ENCODE results near the gene GREM1. TPM values are rescaled to one million over a fixed set of nuclear protein-coding genes. Genes with fewer than 3 reads are reported as not detected.

Gene GREM1
- total RNA-seq, 1 experiment from 2014 or later, result 0.66 TPM

DNA sequence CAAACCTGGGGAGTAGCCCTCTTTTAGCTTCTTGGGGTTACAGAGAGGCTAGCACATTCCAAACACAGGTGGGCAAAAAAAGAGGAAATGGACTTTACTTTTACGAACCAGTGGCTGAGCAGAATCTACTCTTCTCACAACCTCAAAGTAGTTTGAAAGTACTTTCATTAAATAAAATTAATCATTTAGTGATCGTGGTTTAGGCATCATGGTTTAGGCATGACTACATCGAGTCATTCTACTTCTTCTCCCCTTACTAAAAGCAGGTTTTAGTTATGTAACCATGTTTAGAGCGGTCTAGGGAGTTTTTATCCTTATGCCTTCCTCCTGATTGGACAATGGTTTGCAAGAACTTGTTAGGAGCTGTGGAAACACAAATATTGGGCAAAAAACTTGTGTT is 2.5 kb upstream of the GREM1 start:
- no peak for TF ChIP-seq POLR2AphosphoS5 (IDR thresholded peaks at IDR 0.05; ENCODE audit: low read depth, low read length)
- TF ChIP-seq CEBPB (IDR thresholded peaks at IDR 0.05; ENCODE audit: low read depth), result no peak
- TF ChIP-seq YY1 (IDR thresholded peaks at IDR 0.05; ENCODE audit: extremely low read depth, insufficient replicate concordance, low read depth, low read length), result no peak
- TF ChIP-seq, protein P1, sequence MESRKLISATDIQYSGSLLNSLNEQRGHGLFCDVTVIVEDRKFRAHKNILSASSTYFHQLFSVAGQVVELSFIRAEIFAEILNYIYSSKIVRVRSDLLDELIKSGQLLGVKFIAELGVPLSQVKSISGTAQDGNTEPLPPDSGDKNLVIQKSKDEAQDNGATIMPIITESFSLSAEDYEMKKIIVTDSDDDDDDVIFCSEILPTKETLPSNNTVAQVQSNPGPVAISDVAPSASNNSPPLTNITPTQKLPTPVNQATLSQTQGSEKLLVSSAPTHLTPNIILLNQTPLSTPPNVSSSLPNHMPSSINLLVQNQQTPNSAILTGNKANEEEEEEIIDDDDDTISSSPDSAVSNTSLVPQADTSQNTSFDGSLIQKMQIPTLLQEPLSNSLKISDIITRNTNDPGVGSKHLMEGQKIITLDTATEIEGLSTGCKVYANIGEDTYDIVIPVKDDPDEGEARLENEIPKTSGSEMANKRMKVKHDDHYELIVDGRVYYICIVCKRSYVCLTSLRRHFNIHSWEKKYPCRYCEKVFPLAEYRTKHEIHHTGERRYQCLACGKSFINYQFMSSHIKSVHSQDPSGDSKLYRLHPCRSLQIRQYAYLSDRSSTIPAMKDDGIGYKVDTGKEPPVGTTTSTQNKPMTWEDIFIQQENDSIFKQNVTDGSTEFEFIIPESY (IDR thresholded peaks at IDR 0.05; ENCODE audit: extremely low read depth, insufficient replicate concordance, low read length), result no peak
- TF ChIP-seq JUND (IDR thresholded peaks at IDR 0.05), result no peak
- H3K4me1 ChIP-seq (ENCODE audit: control insufficient read depth in 1 of 2, insufficient read depth in 2 of 2, low read length in 2 of 2), result no peaks in the 10 kb centered on the region
- no peaks in the 10 kb centered on the region for H4K20me1 ChIP-seq (ENCODE audit: insufficient read depth)
- DNase-seq (ENCODE audit: low read depth, low spot score), result no peak
- H2AFZ ChIP-seq (ENCODE audit: low read depth, low read length, poor library complexity, severe bottlenecking), result no peak overlapping the region
- CTCF ChIA-PET, result no interaction called here
- H3K9me2 ChIP-seq (ENCODE audit: insufficient read depth), result no peaks in the 10 kb centered on the region
- no peaks in the 10 kb centered on the region for H3K36me3 ChIP-seq (ENCODE audit: control insufficient read depth in 1 of 2, insufficient read depth in 2 of 2, low read length in 2 of 2)
- intact Hi-C loops (cut with micrococcal nuclease), result no loop called here
- ATAC-seq, result no peak
- RAD21 ChIA-PET (ENCODE audit: low non-redundant PET in 1 of 2, low total read pairs in 2 of 2, uncharacterized antibody in 2 of 2, unreplicated experiment in 2 of 2), result no interaction called here
- POLR2A ChIA-PET, result no interaction called here
- H3K4me2 ChIP-seq (ENCODE audit: low read length), result no peak overlapping the region
- H3K4me3 ChIP-seq (replicated peaks in 1 of 2; ENCODE audit: low read depth in 1 of 2, low read length in 2 of 2), result no peak overlapping the region
- no peak overlapping the region for H3K27ac ChIP-seq (ENCODE audit: low read depth, low read length)
- no peak overlapping the region for H3K9ac ChIP-seq (ENCODE audit: low read length)
- no peaks in the 10 kb centered on the region for H3K9me3 ChIP-seq (ENCODE audit: control insufficient read depth in 1 of 2, insufficient read depth in 1 of 2, low read depth in 1 of 2, low read length in 2 of 2)
- H3K27me3 ChIP-seq (ENCODE audit: insufficient read depth, low read length), result no peaks in the 10 kb centered on the region
- BruUV-seq (replicated peaks), result no TSS peak
- H3K79me2 ChIP-seq (ENCODE audit: insufficient read depth, low read length), result no peaks in the 10 kb centered on the region

DNA sequence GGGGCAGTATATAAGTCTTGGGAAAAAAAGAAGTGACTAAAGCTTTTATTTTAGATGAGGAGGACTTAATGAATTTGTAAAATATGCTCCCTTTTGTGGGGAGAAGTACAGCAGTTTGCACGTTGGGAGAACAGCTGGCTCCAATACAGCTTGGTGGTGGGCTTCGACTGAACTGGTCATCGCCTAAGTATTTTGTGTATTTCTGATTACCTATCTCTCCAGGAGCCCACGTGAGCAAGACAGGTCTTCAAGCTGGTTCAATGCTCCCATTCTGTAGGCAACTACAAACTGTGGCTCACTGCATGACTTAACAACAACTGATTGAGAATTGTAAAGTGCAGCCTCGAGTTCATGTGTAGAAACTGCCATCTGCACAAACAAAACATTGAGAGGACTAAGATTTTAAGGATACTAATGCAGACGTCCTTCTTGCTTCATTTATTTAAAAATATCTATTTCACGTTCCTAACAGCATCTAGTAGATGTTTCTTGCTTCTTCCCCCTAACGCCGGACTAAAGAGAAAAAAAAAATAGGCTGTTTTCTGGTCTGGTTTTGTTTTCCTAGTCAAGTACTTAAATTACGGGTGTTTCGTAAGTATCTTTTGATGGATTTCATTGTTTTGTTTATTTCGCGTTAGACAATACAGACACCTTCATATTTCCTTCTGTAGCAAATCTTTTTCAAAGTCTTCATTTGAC is 1.4 kb upstream of the GREM1 start:
- Histone ChIP-seq H3K4me3 (replicated peaks in 1 of 2; ENCODE audit: low read depth in 1 of 2, low read length in 2 of 2) (no peak overlapping the region), H3K4me2 (ENCODE audit: low read length) (no peak overlapping the region), H3K9me3 (ENCODE audit: control insufficient read depth in 1 of 2, insufficient read depth in 1 of 2, low read depth in 1 of 2, low read length in 2 of 2) (no peaks in the 10 kb centered on the region), H4K20me1 (ENCODE audit: insufficient read depth) (no peaks in the 10 kb centered on the region), H2AFZ (ENCODE audit: low read depth, low read length, poor library complexity, severe bottlenecking) (no peak overlapping the region), H3K9me2 (ENCODE audit: insufficient read depth) (no peaks in the 10 kb centered on the region), H3K4me1 (ENCODE audit: control insufficient read depth in 1 of 2, insufficient read depth in 2 of 2, low read length in 2 of 2) (no peaks in the 10 kb centered on the region), H3K79me2 (ENCODE audit: insufficient read depth, low read length) (no peaks in the 10 kb centered on the region), H3K27ac (ENCODE audit: low read depth, low read length) (no peak overlapping the region), H3K36me3 (ENCODE audit: control insufficient read depth in 1 of 2, insufficient read depth in 2 of 2, low read length in 2 of 2) (no peaks in the 10 kb centered on the region), H3K27me3 (ENCODE audit: insufficient read depth, low read length) (no peaks in the 10 kb centered on the region), H3K9ac (ENCODE audit: low read length) (no peak overlapping the region)
- RAD21 ChIA-PET (ENCODE audit: low non-redundant PET in 1 of 2, low total read pairs in 2 of 2, uncharacterized antibody in 2 of 2, unreplicated experiment in 2 of 2), result no interaction called here
- ATAC-seq (no peak), DNase-seq (ENCODE audit: low read depth, low spot score) (no peak)
- POLR2A ChIA-PET, result no interaction called here
- CTCF ChIA-PET, result no interaction called here
- TF ChIP-seq YY1 (IDR thresholded peaks at IDR 0.05; ENCODE audit: extremely low read depth, insufficient replicate concordance, low read depth, low read length), result no peak
- no peak for TF ChIP-seq CBX3 (IDR thresholded peaks at IDR 0.05; ENCODE audit: low read depth)
- TF ChIP-seq JUND (IDR thresholded peaks at IDR 0.05), result no peak
- TF ChIP-seq EZH2phosphoT487 (IDR thresholded peaks at IDR 0.05; ENCODE audit: borderline replicate concordance), result no peak
- TF ChIP-seq, protein P2, sequence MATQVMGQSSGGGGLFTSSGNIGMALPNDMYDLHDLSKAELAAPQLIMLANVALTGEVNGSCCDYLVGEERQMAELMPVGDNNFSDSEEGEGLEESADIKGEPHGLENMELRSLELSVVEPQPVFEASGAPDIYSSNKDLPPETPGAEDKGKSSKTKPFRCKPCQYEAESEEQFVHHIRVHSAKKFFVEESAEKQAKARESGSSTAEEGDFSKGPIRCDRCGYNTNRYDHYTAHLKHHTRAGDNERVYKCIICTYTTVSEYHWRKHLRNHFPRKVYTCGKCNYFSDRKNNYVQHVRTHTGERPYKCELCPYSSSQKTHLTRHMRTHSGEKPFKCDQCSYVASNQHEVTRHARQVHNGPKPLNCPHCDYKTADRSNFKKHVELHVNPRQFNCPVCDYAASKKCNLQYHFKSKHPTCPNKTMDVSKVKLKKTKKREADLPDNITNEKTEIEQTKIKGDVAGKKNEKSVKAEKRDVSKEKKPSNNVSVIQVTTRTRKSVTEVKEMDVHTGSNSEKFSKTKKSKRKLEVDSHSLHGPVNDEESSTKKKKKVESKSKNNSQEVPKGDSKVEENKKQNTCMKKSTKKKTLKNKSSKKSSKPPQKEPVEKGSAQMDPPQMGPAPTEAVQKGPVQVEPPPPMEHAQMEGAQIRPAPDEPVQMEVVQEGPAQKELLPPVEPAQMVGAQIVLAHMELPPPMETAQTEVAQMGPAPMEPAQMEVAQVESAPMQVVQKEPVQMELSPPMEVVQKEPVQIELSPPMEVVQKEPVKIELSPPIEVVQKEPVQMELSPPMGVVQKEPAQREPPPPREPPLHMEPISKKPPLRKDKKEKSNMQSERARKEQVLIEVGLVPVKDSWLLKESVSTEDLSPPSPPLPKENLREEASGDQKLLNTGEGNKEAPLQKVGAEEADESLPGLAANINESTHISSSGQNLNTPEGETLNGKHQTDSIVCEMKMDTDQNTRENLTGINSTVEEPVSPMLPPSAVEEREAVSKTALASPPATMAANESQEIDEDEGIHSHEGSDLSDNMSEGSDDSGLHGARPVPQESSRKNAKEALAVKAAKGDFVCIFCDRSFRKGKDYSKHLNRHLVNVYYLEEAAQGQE (IDR thresholded peaks at IDR 0.05; ENCODE audit: low read depth), result no peak
- BruUV-seq (replicated peaks), result no TSS peak
- intact Hi-C loops (cut with micrococcal nuclease), result no loop called here

Data from HCT116 (cell line).